Measurements from ENCODE around the gene CLDN9. TPM values are rescaled to one million over a fixed set of nuclear protein-coding genes. Genes with fewer than 3 reads are reported as not detected.

CLDN9 gene
- total RNA-seq, 2 experiments from 2014 or later, result 0.23 to 0.28 TPM

- H3K27ac Mint-ChIP-seq, result peak overlapping the region; percentile 71
Measured at GRCh38 chr16:2969545-2970521, 42.9 kb upstream of the CLDN9 start.

DNA sequence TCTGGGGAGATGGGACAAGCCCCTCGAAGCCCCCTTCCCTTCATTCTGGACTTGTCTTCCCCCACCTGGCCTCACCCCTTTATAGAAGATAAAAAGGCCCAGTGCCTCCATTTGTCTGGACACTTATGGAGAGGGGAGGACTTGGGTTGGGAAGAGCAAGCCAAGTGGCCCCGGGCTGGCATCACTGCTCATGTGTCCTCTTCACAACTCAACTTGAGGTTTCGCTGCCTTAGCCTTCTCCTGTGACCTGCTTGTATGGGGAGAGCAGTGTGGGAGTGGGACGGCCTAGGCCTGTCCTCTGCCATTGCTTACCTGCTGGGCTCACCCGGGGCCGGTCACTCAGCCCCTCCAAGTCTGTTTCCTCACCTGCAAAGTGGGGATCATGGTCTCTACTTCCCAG is 42.2 kb upstream of the CLDN9 start:
- H3K4me3 Mint-ChIP-seq, result peak overlapping the region; percentile 76
- peak overlapping the region; percentile 71 for H3K27ac Mint-ChIP-seq
- CTCF ChIA-PET, result interaction anchor here (0.9 to 1.6 kb wide), 8 partner anchors 9 to 165 kb away, joined by 3 to 31 read pairs (median 6); partner anchors contain the start of genes FLYWCH1, PKMYT1 and ZNF213
- POLR2A ChIA-PET, result interaction anchor here (0.9 to 4.1 kb wide), 10 partner anchors 9 to 217 kb away, joined by 3 to 107 read pairs (median 4); partner anchors contain the start of genes HCFC1R1, PKMYT1 and TNFRSF12A
- no peak for DNase-seq
- peaks cover 32% of the 10 kb centered on the region for H3K4me1 Mint-ChIP-seq
- peaks cover 23% of the 10 kb centered on the region for H3K36me3 Mint-ChIP-seq (ENCODE audit: low read depth)
- no peaks in the 10 kb centered on the region for H3K9me3 Mint-ChIP-seq
- peaks cover 16% of the 10 kb centered on the region for H3K27me3 Mint-ChIP-seq

More at GRCh38 chr16:2969545-2970521, 42.9 kb upstream of the CLDN9 start:
- peak overlapping the region; percentile 76 for H3K4me3 Mint-ChIP-seq
- peak; percentile 87 for DNase-seq
- ChIA-PET POLR2A (interaction anchor here (0.6 to 4.1 kb wide), 19 partner anchors 10 to 216 kb away, joined by 3 to 107 read pairs (median 3); partner anchors contain the start of genes HCFC1R1, PKMYT1 and TNFRSF12A), CTCF (interaction anchor here (0.9 to 1.6 kb wide), 8 partner anchors 10 to 166 kb away, joined by 3 to 31 read pairs (median 6); partner anchors contain the start of genes FLYWCH1, PKMYT1 and ZNF213)
- H3K9me3 Mint-ChIP-seq, result no peaks in the 10 kb centered on the region
- peaks cover 39% of the 10 kb centered on the region for H3K4me1 Mint-ChIP-seq
- peaks cover 22% of the 10 kb centered on the region for H3K36me3 Mint-ChIP-seq (ENCODE audit: low read depth)
- H3K27me3 Mint-ChIP-seq, result peaks cover 21% of the 10 kb centered on the region

- Mint-ChIP-seq H3K4me1 (peaks cover 28% of the 10 kb centered on the region), H3K9me3 (no peaks in the 10 kb centered on the region), H3K27me3 (peaks cover 12% of the 10 kb centered on the region), H3K27ac (peak overlapping the region; percentile 71), H3K36me3 (ENCODE audit: low read depth) (peaks cover 29% of the 10 kb centered on the region), H3K4me3 (peak overlapping the region; percentile 76)
- ChIA-PET CTCF (no interaction called here), POLR2A (interaction anchor here (1.4 to 4.1 kb wide), 3 partner anchors 8 to 33 kb away, joined by 3 to 107 read pairs (median 4); partner anchors contain the start of gene PKMYT1)
- DNase-seq, result no peak
Measured at GRCh38 chr16:2971134-2971984, 41.4 kb upstream of the CLDN9 start.

DNA sequence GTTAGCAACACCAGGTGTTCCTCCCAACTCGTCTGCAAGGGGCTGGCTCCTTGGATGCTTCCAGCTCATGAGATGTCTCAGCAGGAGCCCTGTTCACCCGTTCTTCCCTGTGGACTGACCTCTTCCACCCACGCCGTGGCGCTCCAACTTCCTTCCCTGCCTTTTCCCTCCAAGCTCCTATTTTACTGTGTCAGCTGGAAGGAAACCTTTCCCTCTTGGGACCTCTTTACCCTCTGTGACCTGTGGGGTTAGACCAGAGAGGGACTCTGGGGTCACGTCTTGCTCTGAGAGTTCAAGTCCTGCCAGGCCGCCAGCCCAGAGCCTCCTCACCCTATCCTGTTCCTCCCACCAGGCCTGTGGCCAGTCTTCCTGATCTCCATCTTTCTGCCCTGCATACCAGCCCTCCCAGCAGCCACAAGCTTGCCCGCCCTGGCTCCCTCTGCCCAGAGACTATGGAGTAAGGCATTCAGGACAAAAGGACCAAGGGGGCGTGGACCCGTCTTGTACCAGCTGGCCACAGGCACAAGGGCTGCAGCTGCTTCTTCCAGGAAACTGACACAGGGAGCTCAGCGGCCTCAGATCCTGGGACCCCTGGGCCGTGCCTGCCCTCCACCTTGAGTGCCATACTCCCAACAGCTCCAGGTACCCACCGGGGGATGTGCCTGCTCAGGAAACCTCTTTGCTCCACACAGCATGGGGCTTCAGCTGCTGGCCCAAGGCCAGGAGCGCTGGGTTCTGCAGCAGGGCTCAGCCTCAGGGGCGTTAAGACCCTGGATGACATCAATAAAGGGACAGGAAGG is 40.5 kb upstream of the CLDN9 start:
- Mint-ChIP-seq H3K4me3 (peak overlapping the region; percentile 15), H3K27me3 (peaks cover 10% of the 10 kb centered on the region), H3K9me3 (no peaks in the 10 kb centered on the region), H3K27ac (peak overlapping the region; percentile 40), H3K4me1 (peaks cover 33% of the 10 kb centered on the region), H3K36me3 (ENCODE audit: low read depth) (peaks cover 34% of the 10 kb centered on the region)
- DNase-seq, result no peak
- POLR2A ChIA-PET, result interaction anchor here (1.4 to 4.1 kb wide), 3 partner anchors 7 to 32 kb away, joined by 3 to 107 read pairs (median 4); partner anchors contain the start of gene PKMYT1
- CTCF ChIA-PET, result interaction anchor here (0.6 to 0.9 kb wide), 3 partner anchors 8 to 45 kb away, joined by 3 read pairs; no protein-coding TSS in a partner anchor

GRCh38 chr16:2973093-2973492 is 39.6 kb upstream of the CLDN9 start:
- no peaks in the 10 kb centered on the region for H3K9me3 Mint-ChIP-seq
- no peak overlapping the region for H3K27ac Mint-ChIP-seq
- H3K36me3 Mint-ChIP-seq (ENCODE audit: low read depth), result peaks cover 40% of the 10 kb centered on the region
- H3K4me3 Mint-ChIP-seq, result no peak overlapping the region
- no peak for DNase-seq
- peaks cover 36% of the 10 kb centered on the region for H3K4me1 Mint-ChIP-seq
- CTCF ChIA-PET, result interaction anchor here (0.6 kb wide), 1 partner anchor 8 kb away, joined by 3 read pairs; no protein-coding TSS in a partner anchor
- POLR2A ChIA-PET, result interaction anchor here (1.5 kb wide), 1 partner anchor 15 kb away, joined by 4 read pairs; a partner anchor contains a TSS
- H3K27me3 Mint-ChIP-seq, result peaks cover 5% of the 10 kb centered on the region

DNA sequence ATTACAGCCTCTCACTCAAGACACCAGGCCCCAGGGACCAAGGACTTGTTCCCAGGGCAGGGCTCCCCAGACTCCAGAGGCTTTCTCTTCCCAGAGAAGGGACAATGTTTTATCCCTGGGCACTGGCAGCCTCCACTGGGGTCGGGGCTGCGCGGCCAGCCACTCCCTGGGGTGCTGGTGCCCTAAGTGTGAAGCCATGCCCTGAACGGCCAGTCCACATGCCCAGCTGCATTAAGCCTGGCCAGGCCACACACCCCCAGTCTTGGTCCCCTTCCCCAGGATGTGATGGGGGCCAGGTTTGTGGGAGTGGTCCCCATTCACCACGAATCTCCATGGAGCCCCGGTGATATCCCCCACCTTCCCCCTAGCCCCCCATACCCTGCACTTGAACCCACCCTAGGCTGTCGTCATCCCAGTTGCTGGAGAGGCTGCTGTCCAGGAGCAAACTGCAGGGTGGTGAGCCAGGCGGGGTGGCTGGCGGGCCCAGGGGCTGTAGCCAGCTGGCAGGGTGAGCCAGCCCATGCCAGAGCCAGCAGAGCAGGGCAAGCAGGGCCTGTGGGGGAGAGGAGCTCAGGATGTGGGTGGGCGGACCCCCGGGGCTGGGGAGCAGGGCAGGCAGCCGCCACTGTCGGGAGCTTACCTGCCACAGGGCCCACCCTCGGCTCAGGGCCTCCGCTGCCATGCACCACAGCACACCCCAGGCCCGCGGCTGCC is 39.0 kb upstream of the CLDN9 start:
- H3K4me1 Mint-ChIP-seq, result peaks cover 33% of the 10 kb centered on the region
- H3K36me3 Mint-ChIP-seq (ENCODE audit: low read depth), result peaks cover 43% of the 10 kb centered on the region
- DNase-seq, result no peak
- no peaks in the 10 kb centered on the region for H3K9me3 Mint-ChIP-seq
- H3K27me3 Mint-ChIP-seq, result no peaks in the 10 kb centered on the region
- ChIA-PET CTCF (no interaction called here), POLR2A (no interaction called here)
- no peak overlapping the region for H3K4me3 Mint-ChIP-seq
- no peak overlapping the region for H3K27ac Mint-ChIP-seq

DNA sequence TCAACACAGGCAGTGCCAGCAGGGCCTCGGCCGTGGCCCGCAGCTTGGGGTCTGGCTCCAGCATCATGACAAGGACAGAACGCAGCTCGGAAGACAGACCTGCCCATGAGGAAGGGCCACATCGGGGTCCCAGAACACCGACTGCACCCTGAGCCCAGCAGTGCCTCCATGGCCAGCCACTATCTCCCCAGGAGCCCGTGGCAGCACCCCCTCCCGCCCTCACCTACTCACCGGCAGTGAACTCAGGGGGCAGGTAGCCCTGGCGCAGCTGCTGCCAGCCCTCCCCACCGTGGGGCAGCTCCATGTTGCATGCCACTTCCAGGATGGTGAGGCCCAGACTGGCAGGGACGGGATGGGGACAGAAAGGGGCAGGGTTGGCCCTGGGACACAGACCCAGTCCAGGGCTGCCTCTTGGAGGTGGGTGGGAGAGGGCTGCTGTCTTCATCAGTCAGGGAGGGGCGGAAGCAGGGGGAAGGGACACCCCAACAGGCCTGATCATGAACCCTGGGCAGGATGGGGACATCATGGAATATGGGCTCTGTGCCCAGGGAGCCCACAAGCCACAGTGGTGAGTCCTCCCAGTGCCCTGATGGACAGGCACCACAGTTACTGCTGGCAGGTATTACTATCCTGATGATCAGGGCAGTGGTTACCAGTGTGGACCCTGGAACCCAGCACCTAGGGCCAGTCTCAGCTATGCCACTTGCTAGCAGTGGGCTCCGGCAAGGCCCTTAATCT is 38.2 kb upstream of the CLDN9 start:
- no peak for DNase-seq
- no peaks in the 10 kb centered on the region for H3K9me3 Mint-ChIP-seq
- ChIA-PET POLR2A (interaction anchor here (0.8 kb wide), 1 partner anchor 384 kb away, joined by 3 read pairs; no protein-coding TSS in a partner anchor), CTCF (no interaction called here)
- no peak overlapping the region for H3K27ac Mint-ChIP-seq
- no peak overlapping the region for H3K4me3 Mint-ChIP-seq
- H3K36me3 Mint-ChIP-seq (ENCODE audit: low read depth), result peaks cover 43% of the 10 kb centered on the region
- H3K4me1 Mint-ChIP-seq, result peaks cover 35% of the 10 kb centered on the region
- H3K27me3 Mint-ChIP-seq, result no peaks in the 10 kb centered on the region

GRCh38 chr16:2975161-2975795 is 37.4 kb upstream of the CLDN9 start:
- ChIA-PET POLR2A (interaction anchor here (0.8 to 2.6 kb wide), 2 partner anchors 10 to 384 kb away, joined by 3 to 7 read pairs; no protein-coding TSS in a partner anchor), CTCF (no interaction called here)
- no peak for DNase-seq
- Mint-ChIP-seq H3K4me1 (peaks cover 34% of the 10 kb centered on the region), H3K27ac (no peak overlapping the region), H3K36me3 (ENCODE audit: low read depth) (peaks cover 45% of the 10 kb centered on the region), H3K9me3 (no peaks in the 10 kb centered on the region), H3K27me3 (no peaks in the 10 kb centered on the region), H3K4me3 (no peak overlapping the region)

DNA sequence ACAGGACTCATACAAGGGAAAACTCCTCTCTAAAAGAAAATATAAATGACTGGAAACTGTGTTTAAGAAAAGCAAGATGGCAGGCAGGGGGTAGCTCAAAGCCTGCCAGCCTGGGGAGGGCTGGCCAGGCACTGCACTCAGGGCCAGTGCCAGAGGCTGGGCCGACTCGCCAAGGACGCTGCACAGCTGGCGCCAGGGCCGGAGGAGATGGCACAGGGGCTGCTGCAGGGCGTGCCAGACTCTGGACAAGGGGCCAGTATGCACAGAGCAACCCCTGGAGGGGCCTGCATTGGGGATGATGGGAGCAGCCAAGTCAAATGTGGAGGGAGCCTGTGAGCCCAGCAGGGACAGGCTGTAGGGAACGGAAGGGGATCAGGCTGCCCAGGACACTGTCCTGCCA is 36.5 kb upstream of the CLDN9 start:
- Mint-ChIP-seq H3K27ac (no peak overlapping the region), H3K4me1 (peaks cover 32% of the 10 kb centered on the region), H3K27me3 (no peaks in the 10 kb centered on the region), H3K4me3 (no peak overlapping the region), H3K9me3 (no peaks in the 10 kb centered on the region), H3K36me3 (ENCODE audit: low read depth) (peaks cover 39% of the 10 kb centered on the region)
- DNase-seq, result no peak
- ChIA-PET CTCF (interaction anchor here (0.5 kb wide), 1 partner anchor 58 kb away, joined by 4 read pairs; no protein-coding TSS in a partner anchor), POLR2A (interaction anchor here (2.6 kb wide), 1 partner anchor 11 kb away, joined by 7 read pairs; no protein-coding TSS in a partner anchor)

GRCh38 chr16:2976673-2977072 is 36.0 kb upstream of the CLDN9 start:
- H3K4me1 Mint-ChIP-seq, result peaks cover 34% of the 10 kb centered on the region
- DNase-seq, result no peak
- CTCF ChIA-PET, result no interaction called here
- peaks cover 37% of the 10 kb centered on the region for H3K36me3 Mint-ChIP-seq (ENCODE audit: low read depth)
- POLR2A ChIA-PET, result interaction anchor here (2.6 kb wide), 1 partner anchor 11 kb away, joined by 7 read pairs; no protein-coding TSS in a partner anchor
- H3K27me3 Mint-ChIP-seq, result no peaks in the 10 kb centered on the region
- H3K27ac Mint-ChIP-seq, result no peak overlapping the region
- H3K4me3 Mint-ChIP-seq, result no peak overlapping the region
- no peaks in the 10 kb centered on the region for H3K9me3 Mint-ChIP-seq
